Measurements from ENCODE around the gene COQ9.

- TF ChIP-seq CTCF (IDR thresholded peaks at IDR 0.05; ENCODE audit: borderline replicate concordance, extremely low read depth, low read length, poor library complexity, severe bottlenecking) (no peak), EZH2 (IDR thresholded peaks at IDR 0.05; ENCODE audit: borderline replicate concordance, low read depth, low read length, severe bottlenecking) (no peak)
Measured at GRCh38 chr16:57409065-57409464, 38.2 kb upstream of the COQ9 start.

Measured in DND-41 (cell line).